Measurements from ENCODE around the gene SLCO6A1.

Gene SLCO6A1

GRCh38 chr5:102483736-102484135 lies 15.1 kb downstream of the SLCO6A1 start:
- no peaks in the 10 kb centered on the region for H3K27me3 ChIP-seq (ENCODE audit: insufficient read depth, low read depth, severe bottlenecking)
- no peak overlapping the region for H3K27ac ChIP-seq
- H3K36me3 ChIP-seq = no peaks in the 10 kb centered on the region
- no peak for DNase-seq
- no peak overlapping the region for H3K4me3 ChIP-seq (ENCODE audit: low read depth, low read length)
- TF ChIP-seq CTCF (IDR thresholded peaks at IDR 0.05; ENCODE audit: low read depth, low read length) = no peak
- no peaks in the 10 kb centered on the region for H3K9me3 ChIP-seq (ENCODE audit: severe bottlenecking)

- H3K9me3 ChIP-seq (ENCODE audit: severe bottlenecking) = no peaks in the 10 kb centered on the region
- no peak for DNase-seq
- H3K27ac ChIP-seq = no peak overlapping the region
- no peak overlapping the region for H3K4me3 ChIP-seq (ENCODE audit: low read depth, low read length)
- H3K36me3 ChIP-seq = no peaks in the 10 kb centered on the region
- no peak for TF ChIP-seq CTCF (IDR thresholded peaks at IDR 0.05; ENCODE audit: low read depth, low read length)
- H3K27me3 ChIP-seq (ENCODE audit: insufficient read depth, low read depth, severe bottlenecking) = no peaks in the 10 kb centered on the region
These were observed 17.6 kb downstream of the SLCO6A1 start for GRCh38 chr5:102481054-102481715.

- Histone ChIP-seq H3K27me3 (ENCODE audit: insufficient read depth, low read depth, severe bottlenecking) (no peaks in the 10 kb centered on the region), H3K27ac (no peak overlapping the region), H3K9me3 (ENCODE audit: severe bottlenecking) (no peaks in the 10 kb centered on the region), H3K36me3 (no peaks in the 10 kb centered on the region), H3K4me3 (ENCODE audit: low read depth, low read length) (no peak overlapping the region)
- no peak for DNase-seq
- no peak for TF ChIP-seq CTCF (IDR thresholded peaks at IDR 0.05; ENCODE audit: low read depth, low read length)
These were observed 45.1 kb downstream of the SLCO6A1 start for GRCh38 chr5:102453716-102454115.

- no peaks in the 10 kb centered on the region for H3K27me3 ChIP-seq (ENCODE audit: insufficient read depth, low read depth, severe bottlenecking)
- no peak for TF ChIP-seq CTCF (IDR thresholded peaks at IDR 0.05; ENCODE audit: low read depth, low read length)
- H3K9me3 ChIP-seq (ENCODE audit: severe bottlenecking) = no peaks in the 10 kb centered on the region
- no peak for DNase-seq
- no peak overlapping the region for H3K4me3 ChIP-seq (ENCODE audit: low read depth, low read length)
- H3K36me3 ChIP-seq = no peaks in the 10 kb centered on the region
- no peak overlapping the region for H3K27ac ChIP-seq
These were observed 47.7 kb downstream of the SLCO6A1 start for GRCh38 chr5:102451082-102451481.

GRCh38 chr5:102450313-102450990 lies 48.3 kb downstream of the SLCO6A1 start:
- Histone ChIP-seq H3K4me3 (ENCODE audit: low read depth, low read length) (no peak overlapping the region), H3K27me3 (ENCODE audit: insufficient read depth, low read depth, severe bottlenecking) (no peaks in the 10 kb centered on the region), H3K27ac (no peak overlapping the region), H3K36me3 (no peaks in the 10 kb centered on the region), H3K9me3 (ENCODE audit: severe bottlenecking) (no peaks in the 10 kb centered on the region)
- TF ChIP-seq CTCF (IDR thresholded peaks at IDR 0.05; ENCODE audit: low read depth, low read length) = peak; percentile 58
- DNase-seq = no peak

All from WERI-Rb-1 (cell line).